Activated CD8-positive, alpha-beta T cell treated with anti-CD3 and anti-CD28 coated beads for 36 hours (primary cell): ENCODE measurements around the gene ATAT1. TPM values are rescaled to one million over a fixed set of nuclear protein-coding genes. Genes with fewer than 3 reads are reported as not detected.

Experiments used
- ATAC-seq: fragments of 200-7000 bp; cut with Tn5 transposase; one replicate; pipeline ENCODE4 v1.10.0; 2021; ENCODE audit warnings: mild to moderate bottlenecking, moderate library complexity
- CTCF ChIA-PET: fragments of 350-600 bp; sonication (Branson Sonifier 250); formaldehyde crosslinking; loops from one replicate; lab custom pipeline; 2021; ENCODE audit warnings: antibody characterized with exemption; lab: Charles Lee
- POLR2A ChIA-PET: fragments of 350-600 bp; sonication (Branson Sonifier 250); formaldehyde crosslinking; loops from one replicate; lab custom pipeline; 2021; ENCODE audit warnings: antibody characterized with exemption; lab: Charles Lee
- DNase-seq: peaks from one replicate; pipeline ENCODE4 v3.0.0-alpha.2; 2020
- H3K27ac Mint-ChIP-seq: one replicate; pipeline ENCODE4 v1.8.0; 2021; ENCODE audit warnings: mild to moderate bottlenecking, mixed read lengths
- H3K27me3 Mint-ChIP-seq: one replicate; pipeline ENCODE4 v1.8.0; 2021; ENCODE audit warnings: mixed read lengths
- H3K36me3 Mint-ChIP-seq: one replicate; pipeline ENCODE4 v1.8.0; 2021; ENCODE audit warnings: low read depth, mixed read lengths
- H3K4me1 Mint-ChIP-seq: one replicate; pipeline ENCODE4 v1.8.0; 2021; ENCODE audit warnings: low read depth, mixed read lengths
- H3K4me3 Mint-ChIP-seq: one replicate; pipeline ENCODE4 v1.8.0; 2021; ENCODE audit warnings: mild to moderate bottlenecking, moderate library complexity, mixed read lengths
- H3K9me3 Mint-ChIP-seq: one replicate; pipeline ENCODE4 v1.8.0; 2021; ENCODE audit warnings: mixed read lengths
- intact Hi-C: fragments of 100-400 bp; cut with micrococcal nuclease; formaldehyde crosslinking; loops from one replicate; pipeline ENCODE4 v1.10.0; 2022
- microRNA-seq: library from miRNA; unstranded; fragments of <30 nt; microRNA quantifications from one replicate; pipeline ENCODE4 v1.2.0, GENCODE V29; 2022; ENCODE audit warnings: borderline microRNAs expressed, borderline replicate concordance
- total RNA-seq, 2 experiments: library from RNA; stranded (reverse); gene quantifications; one replicate each; pipeline ENCODE4 v1.2.3, GENCODE V29; 2021
- TF ChIP-seq, protein P1 (sequence below): fragments of 200-600 bp; IDR thresholded peaks from one replicate; pipeline ENCODE4 v1.8.0; 2022; ENCODE audit warnings: antibody characterized with exemption, mild to moderate bottlenecking

The ATAT1 gene
- total RNA-seq, 2 experiments from 2014 or later, result 7.5 to 7.8 TPM

GRCh38 chr6:30690403-30691207, 63.9 kb downstream of the ATAT1 start, which contains the start of gene NRM:
Gene NRM, minus strand, starts transcription at chr6:30690984. Its CDS starts 10 bp downstream, at chr6:30690974.
- DNase-seq, result peak; percentile 80
- ChIA-PET POLR2A (interaction anchor here (0.8 to 7.4 kb wide), 7 partner anchors 9 to 73 kb away, joined by 3 to 86 read pairs (median 4); partner anchors contain the start of genes MDC1, MRPS18B and TUBB), CTCF (interaction anchor here (0.6 to 6.6 kb wide), 4 partner anchors 12 to 64 kb away, joined by 3 to 51 read pairs (median 16); partner anchors contain the start of genes ATAT1 and TUBB)
- intact Hi-C loops, result no loop called here
- H3K9me3 Mint-ChIP-seq, result no peaks in the 10 kb centered on the region
- ATAC-seq, result peak; percentile 41
- TF ChIP-seq, protein P1, sequence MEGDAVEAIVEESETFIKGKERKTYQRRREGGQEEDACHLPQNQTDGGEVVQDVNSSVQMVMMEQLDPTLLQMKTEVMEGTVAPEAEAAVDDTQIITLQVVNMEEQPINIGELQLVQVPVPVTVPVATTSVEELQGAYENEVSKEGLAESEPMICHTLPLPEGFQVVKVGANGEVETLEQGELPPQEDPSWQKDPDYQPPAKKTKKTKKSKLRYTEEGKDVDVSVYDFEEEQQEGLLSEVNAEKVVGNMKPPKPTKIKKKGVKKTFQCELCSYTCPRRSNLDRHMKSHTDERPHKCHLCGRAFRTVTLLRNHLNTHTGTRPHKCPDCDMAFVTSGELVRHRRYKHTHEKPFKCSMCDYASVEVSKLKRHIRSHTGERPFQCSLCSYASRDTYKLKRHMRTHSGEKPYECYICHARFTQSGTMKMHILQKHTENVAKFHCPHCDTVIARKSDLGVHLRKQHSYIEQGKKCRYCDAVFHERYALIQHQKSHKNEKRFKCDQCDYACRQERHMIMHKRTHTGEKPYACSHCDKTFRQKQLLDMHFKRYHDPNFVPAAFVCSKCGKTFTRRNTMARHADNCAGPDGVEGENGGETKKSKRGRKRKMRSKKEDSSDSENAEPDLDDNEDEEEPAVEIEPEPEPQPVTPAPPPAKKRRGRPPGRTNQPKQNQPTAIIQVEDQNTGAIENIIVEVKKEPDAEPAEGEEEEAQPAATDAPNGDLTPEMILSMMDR, result no peak
- H3K27me3 Mint-ChIP-seq, result no peaks in the 10 kb centered on the region
- peak within 1 kb of the TSS; percentile 72 for H3K27ac Mint-ChIP-seq
- H3K36me3 Mint-ChIP-seq, result peaks cover 24% of the 10 kb centered on the region
- H3K4me1 Mint-ChIP-seq, result peaks cover 38% of the 10 kb centered on the region
- H3K4me3 Mint-ChIP-seq, result peak within 1 kb of the TSS; percentile 88

- no peak for DNase-seq
- Mint-ChIP-seq H3K27ac (peak overlapping the region; percentile 72), H3K36me3 (peaks cover 17% of the 10 kb centered on the region), H3K9me3 (no peaks in the 10 kb centered on the region), H3K4me1 (peaks cover 38% of the 10 kb centered on the region), H3K27me3 (no peaks in the 10 kb centered on the region), H3K4me3 (peak overlapping the region; percentile 88)
- ChIA-PET CTCF (interaction anchor here (1.2 to 6.6 kb wide), 3 partner anchors 12 to 39 kb away, joined by 5 to 51 read pairs (median 26); partner anchors contain the start of gene TUBB), POLR2A (interaction anchor here (0.6 to 7.4 kb wide), 8 partner anchors 10 to 192 kb away, joined by 3 to 86 read pairs (median 3); partner anchors contain the start of genes MDC1 and TUBB)
- TF ChIP-seq, protein P1, result no peak
- intact Hi-C loops, result no loop called here
- no peak for ATAC-seq
Observed at GRCh38 chr6:30691208-30691847, 64.7 kb downstream of the ATAT1 start.

Small RNA genes lying within 50 kb of the gene (microRNA-seq; reads per million reads assigned to microRNA genes)
- 275 reads per million, percentile 78 among the genes with 10 or more reads in this experiment for gene MIR877

Other genes starting within 250 kb of the ATAT1 start
- gene HLA-E, start 137.4 kb upstream of the ATAT1 start, total RNA-seq, result 100 to 1,000 TPM; 493 to 499 TPM
- 100 to 1,000 TPM; 107 to 122 TPM for gene GNL1, start 70.4 kb upstream of the ATAT1 start, total RNA-seq
- 10 to 100 TPM; 23.0 to 24.6 TPM for gene PRR3, start 69.6 kb upstream of the ATAT1 start, total RNA-seq
- gene ABCF1, start 55.4 kb upstream of the ATAT1 start, total RNA-seq, result 10 to 100 TPM; 86.9 to 88.0 TPM
- gene PPP1R10, start 9.6 kb upstream of the ATAT1 start, total RNA-seq, result 10 to 100 TPM; 59.0 to 59.8 TPM
- gene MRPS18B, start 9.0 kb upstream of the ATAT1 start, total RNA-seq, result 100 to 1,000 TPM; 109 to 110 TPM
- 10 to 100 TPM; 34.8 to 40.1 TPM for gene C6orf136, start 20.3 kb downstream of the ATAT1 start, total RNA-seq
- gene DHX16, start 46.1 kb downstream of the ATAT1 start, total RNA-seq, result 10 to 100 TPM; 31.1 to 31.3 TPM
- 100 to 1,000 TPM; 174 to 177 TPM for gene PPP1R18, start 59.8 kb downstream of the ATAT1 start, total RNA-seq
- 10 to 100 TPM; 21.0 to 22.0 TPM for gene NRM, start 64.1 kb downstream of the ATAT1 start, total RNA-seq
- 10 to 100 TPM; 80.4 to 90.7 TPM for gene MDC1, start 90.4 kb downstream of the ATAT1 start, total RNA-seq
- 1,000 to 10,000 TPM; 1,556 to 1,579 TPM for gene TUBB, start 93.5 kb downstream of the ATAT1 start, total RNA-seq
- 100 to 1,000 TPM; 135 TPM for gene FLOT1, start 115.8 kb downstream of the ATAT1 start, total RNA-seq
- 100 to 1,000 TPM; 375 to 386 TPM for gene IER3, start 117.7 kb downstream of the ATAT1 start, total RNA-seq